ENCODE measurements around the gene RCVRN.

Gene RCVRN

DNA sequence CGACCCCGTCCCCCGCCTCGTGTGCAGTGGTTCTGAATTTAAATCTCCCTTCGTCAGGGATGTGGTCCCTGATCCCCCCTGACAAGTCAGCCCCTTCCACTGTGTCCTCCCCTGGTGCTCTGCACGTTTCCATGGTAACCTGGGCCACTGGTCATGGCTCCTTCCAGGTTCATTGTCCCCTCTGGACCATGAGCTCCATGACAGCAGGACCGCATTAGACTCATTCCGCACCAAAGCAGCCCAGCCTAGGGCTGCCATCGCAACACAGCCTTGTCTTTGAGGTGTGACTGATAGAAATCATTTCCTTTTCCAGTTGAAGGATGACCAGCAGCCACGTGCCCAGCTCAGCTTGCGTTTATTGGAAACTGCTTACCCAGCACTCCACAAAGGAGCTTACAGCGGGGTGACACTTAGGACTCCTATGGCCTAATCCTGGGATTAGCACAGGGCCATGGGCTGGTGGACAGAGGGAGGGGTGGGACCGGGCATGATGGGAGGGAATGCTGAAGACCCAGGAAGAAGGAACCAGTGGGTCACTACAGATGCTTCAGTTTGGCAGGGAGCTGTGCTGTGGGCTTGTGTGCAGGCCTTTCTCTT is 7.6 kb downstream of the RCVRN start:
- H3K9me3 Mint-ChIP-seq, result no peaks in the 10 kb centered on the region
- no peak overlapping the region for H3K27ac Mint-ChIP-seq
- H3K36me3 Mint-ChIP-seq (ENCODE audit: low read depth), result no peaks in the 10 kb centered on the region
- H3K4me1 Mint-ChIP-seq (ENCODE audit: low read depth), result no peaks in the 10 kb centered on the region
- H3K4me3 Mint-ChIP-seq, result no peak overlapping the region
- no peaks in the 10 kb centered on the region for H3K27me3 Mint-ChIP-seq (ENCODE audit: low read depth)

GRCh38 chr17:9895923-9896322 is 9.1 kb downstream of the RCVRN start:
- no peak overlapping the region for H3K27ac Mint-ChIP-seq
- H3K36me3 Mint-ChIP-seq (ENCODE audit: low read depth), result no peaks in the 10 kb centered on the region
- H3K27me3 Mint-ChIP-seq (ENCODE audit: low read depth), result no peaks in the 10 kb centered on the region
- H3K4me3 Mint-ChIP-seq, result no peak overlapping the region
- H3K4me1 Mint-ChIP-seq (ENCODE audit: low read depth), result no peaks in the 10 kb centered on the region
- no peaks in the 10 kb centered on the region for H3K9me3 Mint-ChIP-seq

DNA sequence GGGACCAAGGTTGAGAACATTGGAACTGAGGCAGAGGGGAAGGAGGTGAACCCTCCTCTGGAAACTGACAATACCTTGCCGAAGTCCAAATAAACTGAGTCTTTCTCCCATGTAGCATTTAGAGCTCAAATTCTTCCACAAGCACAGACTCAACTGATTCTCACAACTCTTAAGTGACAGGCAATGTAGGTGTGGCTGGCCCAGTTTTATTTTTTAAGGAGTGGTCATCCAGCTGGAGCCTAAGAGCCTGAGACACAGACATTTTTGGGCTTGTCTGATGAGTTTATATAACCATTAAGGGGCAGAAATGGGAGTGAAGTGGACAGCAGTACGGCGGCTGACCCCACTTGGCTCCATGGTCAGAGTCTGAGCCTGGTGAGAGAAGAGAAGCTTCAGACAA is 10.8 kb downstream of the RCVRN start:
- Mint-ChIP-seq H3K4me1 (ENCODE audit: low read depth) (no peaks in the 10 kb centered on the region), H3K27me3 (ENCODE audit: low read depth) (no peaks in the 10 kb centered on the region), H3K27ac (no peak overlapping the region), H3K36me3 (ENCODE audit: low read depth) (no peaks in the 10 kb centered on the region), H3K4me3 (no peak overlapping the region), H3K9me3 (no peaks in the 10 kb centered on the region)

- no peak overlapping the region for H3K4me3 Mint-ChIP-seq
- H3K4me1 Mint-ChIP-seq (ENCODE audit: low read depth), result no peaks in the 10 kb centered on the region
- no peaks in the 10 kb centered on the region for H3K36me3 Mint-ChIP-seq (ENCODE audit: low read depth)
- no peaks in the 10 kb centered on the region for H3K9me3 Mint-ChIP-seq
- no peaks in the 10 kb centered on the region for H3K27me3 Mint-ChIP-seq (ENCODE audit: low read depth)
- H3K27ac Mint-ChIP-seq, result no peak overlapping the region
Measured at GRCh38 chr17:9893411-9894012, 11.6 kb downstream of the RCVRN start.

GRCh38 chr17:9890124-9890523 is 14.9 kb downstream of the RCVRN start:
- H3K27ac Mint-ChIP-seq, result no peak overlapping the region
- H3K4me3 Mint-ChIP-seq, result no peak overlapping the region
- H3K36me3 Mint-ChIP-seq (ENCODE audit: low read depth), result no peaks in the 10 kb centered on the region
- no peaks in the 10 kb centered on the region for H3K27me3 Mint-ChIP-seq (ENCODE audit: low read depth)
- no peaks in the 10 kb centered on the region for H3K9me3 Mint-ChIP-seq
- H3K4me1 Mint-ChIP-seq (ENCODE audit: low read depth), result no peaks in the 10 kb centered on the region

- Mint-ChIP-seq H3K27ac (no peak overlapping the region), H3K27me3 (ENCODE audit: low read depth) (no peaks in the 10 kb centered on the region), H3K4me3 (no peak overlapping the region), H3K36me3 (ENCODE audit: low read depth) (no peaks in the 10 kb centered on the region), H3K9me3 (peaks cover 11% of the 10 kb centered on the region), H3K4me1 (ENCODE audit: low read depth) (no peaks in the 10 kb centered on the region)
Measured at GRCh38 chr17:9887508-9887907, 17.6 kb downstream of the RCVRN start.

- peaks cover 17% of the 10 kb centered on the region for H3K9me3 Mint-ChIP-seq
- no peak overlapping the region for H3K27ac Mint-ChIP-seq
- no peaks in the 10 kb centered on the region for H3K4me1 Mint-ChIP-seq (ENCODE audit: low read depth)
- no peaks in the 10 kb centered on the region for H3K27me3 Mint-ChIP-seq (ENCODE audit: low read depth)
- no peaks in the 10 kb centered on the region for H3K36me3 Mint-ChIP-seq (ENCODE audit: low read depth)
- H3K4me3 Mint-ChIP-seq, result no peak overlapping the region
Measured at GRCh38 chr17:9886141-9886930, 18.7 kb downstream of the RCVRN start.

DNA sequence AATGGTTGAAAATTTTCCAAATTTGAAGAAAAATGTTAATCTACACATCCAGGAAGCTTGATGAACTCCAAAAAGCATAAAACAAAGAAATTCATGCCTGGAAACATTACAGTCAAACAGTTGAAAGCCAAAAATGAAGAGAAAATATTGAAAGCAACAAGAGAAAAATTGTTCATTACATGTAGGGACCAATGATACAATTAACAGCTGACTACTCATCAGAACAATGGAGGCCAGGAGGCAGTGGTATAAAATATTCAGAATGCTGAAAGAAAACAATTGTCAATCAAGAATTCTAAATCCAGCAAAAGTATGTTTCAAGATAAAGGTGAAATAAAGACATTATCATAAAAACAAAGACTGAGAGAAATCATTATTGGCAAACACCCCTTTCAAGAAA is 21.6 kb downstream of the RCVRN start:
- no peaks in the 10 kb centered on the region for H3K27me3 Mint-ChIP-seq (ENCODE audit: low read depth)
- H3K4me3 Mint-ChIP-seq, result no peak overlapping the region
- no peak overlapping the region for H3K27ac Mint-ChIP-seq
- H3K4me1 Mint-ChIP-seq (ENCODE audit: low read depth), result no peaks in the 10 kb centered on the region
- peaks cover 17% of the 10 kb centered on the region for H3K9me3 Mint-ChIP-seq
- H3K36me3 Mint-ChIP-seq (ENCODE audit: low read depth), result no peaks in the 10 kb centered on the region

GRCh38 chr17:9880582-9880999 is 24.5 kb downstream of the RCVRN start:
- no peaks in the 10 kb centered on the region for H3K36me3 Mint-ChIP-seq (ENCODE audit: low read depth)
- H3K4me3 Mint-ChIP-seq, result no peak overlapping the region
- peaks cover 17% of the 10 kb centered on the region for H3K9me3 Mint-ChIP-seq
- H3K27me3 Mint-ChIP-seq (ENCODE audit: low read depth), result no peaks in the 10 kb centered on the region
- H3K27ac Mint-ChIP-seq, result no peak overlapping the region
- H3K4me1 Mint-ChIP-seq (ENCODE audit: low read depth), result no peaks in the 10 kb centered on the region

- Mint-ChIP-seq H3K4me1 (ENCODE audit: low read depth) (no peaks in the 10 kb centered on the region), H3K27ac (no peak overlapping the region), H3K36me3 (ENCODE audit: low read depth) (no peaks in the 10 kb centered on the region), H3K27me3 (ENCODE audit: low read depth) (no peaks in the 10 kb centered on the region), H3K9me3 (peaks cover 17% of the 10 kb centered on the region), H3K4me3 (no peak overlapping the region)
Measured at GRCh38 chr17:9878786-9879525, 26.1 kb downstream of the RCVRN start.

- no peak overlapping the region for H3K4me3 Mint-ChIP-seq
- no peak overlapping the region for H3K27ac Mint-ChIP-seq
- H3K4me1 Mint-ChIP-seq (ENCODE audit: low read depth), result no peaks in the 10 kb centered on the region
- peaks cover 13% of the 10 kb centered on the region for H3K9me3 Mint-ChIP-seq
- no peaks in the 10 kb centered on the region for H3K27me3 Mint-ChIP-seq (ENCODE audit: low read depth)
- no peaks in the 10 kb centered on the region for H3K36me3 Mint-ChIP-seq (ENCODE audit: low read depth)
Measured at GRCh38 chr17:9878356-9878755, 26.7 kb downstream of the RCVRN start.

DNA sequence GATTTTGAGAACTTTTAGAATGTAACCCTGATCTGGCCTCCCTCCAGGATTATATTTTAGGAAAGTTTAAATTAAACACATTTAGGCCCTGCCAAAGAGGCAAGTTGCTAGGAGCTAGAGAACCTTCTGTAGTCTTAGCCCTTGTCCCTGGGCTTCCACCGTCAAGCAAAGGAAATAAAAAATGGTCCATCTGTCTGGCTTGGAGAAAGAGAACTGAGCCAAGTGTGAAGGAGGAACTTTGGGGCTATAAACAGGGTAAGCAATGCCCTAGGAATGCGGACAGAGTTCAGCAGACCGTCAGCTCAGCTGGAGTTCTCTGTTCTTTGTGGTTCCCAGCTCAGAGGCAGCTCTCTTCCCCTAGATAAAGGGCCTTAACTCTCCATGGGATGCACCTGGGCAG is 29.6 kb downstream of the RCVRN start:
- Mint-ChIP-seq H3K4me1 (ENCODE audit: low read depth) (no peaks in the 10 kb centered on the region), H3K9me3 (no peaks in the 10 kb centered on the region), H3K27me3 (ENCODE audit: low read depth) (no peaks in the 10 kb centered on the region), H3K36me3 (ENCODE audit: low read depth) (no peaks in the 10 kb centered on the region), H3K4me3 (no peak overlapping the region), H3K27ac (no peak overlapping the region)

DNA sequence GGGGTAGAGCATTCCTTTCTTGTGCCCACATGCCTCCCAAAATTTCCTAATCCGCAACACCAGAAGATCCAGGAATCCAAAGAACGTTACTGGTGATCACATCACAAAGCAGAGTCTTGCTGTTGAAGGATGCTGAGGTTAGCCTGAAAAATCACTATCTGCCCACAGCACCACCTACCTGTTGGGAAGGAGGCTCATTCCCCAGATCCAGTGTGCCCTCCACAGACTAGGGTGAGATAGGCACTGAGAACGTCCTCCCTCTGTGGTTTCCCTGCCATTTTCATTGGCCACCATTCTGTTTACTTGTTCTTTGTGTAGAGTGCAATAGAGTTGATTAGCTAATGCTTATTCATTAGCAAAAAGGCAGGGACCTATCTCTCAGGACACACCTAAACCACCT is 30.3 kb downstream of the RCVRN start:
- H3K27ac Mint-ChIP-seq, result no peak overlapping the region
- H3K27me3 Mint-ChIP-seq (ENCODE audit: low read depth), result no peaks in the 10 kb centered on the region
- no peak overlapping the region for H3K4me3 Mint-ChIP-seq
- no peaks in the 10 kb centered on the region for H3K4me1 Mint-ChIP-seq (ENCODE audit: low read depth)
- no peaks in the 10 kb centered on the region for H3K9me3 Mint-ChIP-seq
- no peaks in the 10 kb centered on the region for H3K36me3 Mint-ChIP-seq (ENCODE audit: low read depth)

- H3K27me3 Mint-ChIP-seq (ENCODE audit: low read depth), result no peaks in the 10 kb centered on the region
Measured at GRCh38 chr17:9872852-9873251, 32.2 kb downstream of the RCVRN start.

GRCh38 chr17:9868552-9868951 is 36.5 kb downstream of the RCVRN start:
- Mint-ChIP-seq H3K36me3 (ENCODE audit: low read depth) (no peaks in the 10 kb centered on the region), H3K27me3 (ENCODE audit: low read depth) (no peaks in the 10 kb centered on the region), H3K27ac (no peak overlapping the region), H3K9me3 (peaks cover 3% of the 10 kb centered on the region), H3K4me3 (no peak overlapping the region), H3K4me1 (ENCODE audit: low read depth) (no peaks in the 10 kb centered on the region)

More at GRCh38 chr17:9872852-9873251, 32.2 kb downstream of the RCVRN start:
- Mint-ChIP-seq H3K9me3 (no peaks in the 10 kb centered on the region), H3K36me3 (ENCODE audit: low read depth) (no peaks in the 10 kb centered on the region), H3K27ac (no peak overlapping the region), H3K4me3 (no peak overlapping the region), H3K4me1 (ENCODE audit: low read depth) (no peaks in the 10 kb centered on the region)
